GM19099 (cell line): ENCODE results near the gene TMEM132C.

ENCODE experiments used
- POLR2A ChIP-seq: IDR thresholded peaks from 3 replicates; pipeline ENCODE4 v1.6.1; 2011; ENCODE audit warnings: low read depth; ENCODE audit not compliant: insufficient read length; ENCODE audit errors: extremely low read depth

Gene TMEM132C

DNA sequence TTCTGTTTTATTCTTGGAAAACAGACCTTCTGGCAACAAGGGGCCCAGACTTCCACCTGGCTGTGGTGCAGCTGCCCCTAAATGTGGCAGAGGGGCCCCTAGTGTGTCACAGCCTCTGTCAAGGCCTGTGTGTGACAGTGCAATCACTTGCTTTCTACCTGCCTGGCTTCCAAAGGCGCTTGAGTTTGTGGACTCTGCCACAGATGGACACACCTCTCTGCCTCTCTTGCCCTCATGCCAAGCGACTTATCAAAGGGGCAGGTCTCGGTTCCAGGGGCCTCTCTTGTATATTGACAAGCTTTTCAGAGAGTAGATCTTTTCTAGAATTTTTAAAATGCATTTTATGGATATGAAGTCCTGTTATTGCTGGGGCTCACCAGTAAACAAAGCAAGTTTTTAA, 339.6 kb downstream of the TMEM132C start:
- TF ChIP-seq POLR2A, result no peak

GRCh38 chr12:128606970-128607369, 340.0 kb downstream of the TMEM132C start:
- TF ChIP-seq POLR2A, result no peak

- TF ChIP-seq POLR2A, result no peak
These were observed 340.7 kb downstream of the TMEM132C start for GRCh38 chr12:128607641-128608040.

GRCh38 chr12:128609861-128610260, 342.9 kb downstream of the TMEM132C start:
- TF ChIP-seq POLR2A, result no peak

- no peak for TF ChIP-seq POLR2A
These were observed 344.8 kb downstream of the TMEM132C start for GRCh38 chr12:128611736-128612135.

- no peak for TF ChIP-seq POLR2A
These were observed 345.3 kb downstream of the TMEM132C start for GRCh38 chr12:128612150-128612850.

GRCh38 chr12:128613837-128614590, 347.0 kb downstream of the TMEM132C start:
- TF ChIP-seq POLR2A, result no peak

GRCh38 chr12:128617304-128617833, 350.4 kb downstream of the TMEM132C start:
- TF ChIP-seq POLR2A, result no peak

DNA sequence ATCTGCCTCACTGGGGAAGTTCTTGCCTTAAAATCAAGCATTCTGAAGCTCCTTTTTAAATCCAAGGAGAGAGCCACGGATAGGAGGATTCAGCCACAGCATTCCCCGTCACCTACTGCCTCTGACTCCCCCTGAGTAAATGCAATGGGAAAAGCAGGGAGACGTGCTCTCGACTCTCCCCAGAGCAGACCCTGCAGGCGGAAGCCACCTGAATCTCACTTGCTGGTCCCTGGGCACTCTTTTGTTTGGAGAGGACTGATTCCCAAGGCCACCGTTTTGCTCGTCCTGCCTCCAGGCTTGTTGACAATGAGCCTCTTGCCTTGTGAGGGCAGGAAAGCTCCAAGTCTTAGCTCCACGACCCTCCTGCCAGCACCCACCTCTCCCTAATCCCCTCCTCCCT, 352.3 kb downstream of the TMEM132C start:
- no peak for TF ChIP-seq POLR2A

DNA sequence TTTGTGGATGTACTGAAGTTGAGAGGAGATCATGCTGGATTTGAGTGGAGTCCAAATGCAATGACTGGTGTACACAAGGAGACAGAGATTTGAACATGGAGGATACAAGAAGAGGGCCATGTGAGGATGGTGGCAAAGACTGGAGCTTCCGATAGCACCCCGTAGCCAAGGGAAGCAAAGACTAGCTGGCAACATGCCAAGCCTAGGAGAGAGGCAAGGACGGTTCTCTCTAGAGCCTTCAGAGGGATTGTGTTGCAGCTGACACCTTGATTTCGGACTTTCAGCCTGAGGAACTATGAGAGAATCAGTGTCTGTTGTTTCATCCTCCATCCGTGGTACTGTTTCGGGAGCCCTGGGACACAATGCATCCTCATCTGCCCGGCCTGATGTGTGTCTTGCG, 354.3 kb downstream of the TMEM132C start:
- TF ChIP-seq POLR2A, result no peak

DNA sequence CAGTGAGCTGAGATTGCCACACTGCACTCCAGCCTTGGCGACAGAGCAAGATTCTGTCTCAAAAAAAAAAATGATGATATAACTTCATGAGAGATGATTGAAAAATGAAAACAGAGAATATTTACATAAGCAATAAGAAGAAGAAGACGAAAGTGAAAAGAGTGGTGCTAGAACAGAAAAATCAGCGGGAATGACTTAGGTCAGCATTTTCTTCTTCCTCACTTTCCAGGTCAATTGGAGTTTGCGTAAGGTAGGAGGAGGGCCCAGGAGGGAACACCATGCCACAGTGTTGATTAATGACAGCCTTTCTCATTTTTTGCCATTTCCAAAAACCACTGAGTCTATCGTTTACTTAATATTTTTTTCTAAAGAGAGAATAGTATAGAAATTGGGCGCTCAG, 356.8 kb downstream of the TMEM132C start:
- TF ChIP-seq POLR2A, result no peak

DNA sequence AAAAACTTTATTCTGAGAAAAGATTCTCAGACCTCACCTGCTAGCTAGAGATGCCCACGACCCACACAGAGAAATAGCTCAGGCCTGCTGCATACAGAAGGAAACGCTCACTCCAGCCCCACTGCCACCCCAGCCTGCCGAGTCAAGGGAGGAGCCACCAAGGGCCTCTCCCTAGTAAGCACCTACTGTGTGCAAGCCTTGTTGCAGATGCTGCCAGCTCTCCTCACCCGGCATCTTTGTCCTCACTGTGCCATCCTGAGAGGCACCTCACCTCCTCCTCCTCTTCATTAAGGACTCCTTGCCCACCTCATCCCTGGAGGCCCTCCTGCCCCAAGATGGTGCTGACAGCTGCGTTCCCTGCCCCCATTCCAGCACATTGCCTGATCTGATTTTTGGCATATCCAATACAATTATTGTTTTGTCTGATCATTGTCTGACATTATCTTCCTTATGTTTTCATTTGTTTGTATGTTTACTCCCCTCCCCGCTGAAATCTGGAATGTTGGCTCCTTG, 359.9 kb downstream of the TMEM132C start:
- no peak for TF ChIP-seq POLR2A

GRCh38 chr12:128627659-128628058, 360.7 kb downstream of the TMEM132C start:
- no peak for TF ChIP-seq POLR2A

- TF ChIP-seq POLR2A, result no peak
These were observed 363.0 kb downstream of the TMEM132C start for GRCh38 chr12:128629979-128630378.

- no peak for TF ChIP-seq POLR2A
These were observed 371.0 kb downstream of the TMEM132C start for GRCh38 chr12:128637642-128638606.
